ENCODE data around the gene PRCC.

Gene PRCC

DNA sequence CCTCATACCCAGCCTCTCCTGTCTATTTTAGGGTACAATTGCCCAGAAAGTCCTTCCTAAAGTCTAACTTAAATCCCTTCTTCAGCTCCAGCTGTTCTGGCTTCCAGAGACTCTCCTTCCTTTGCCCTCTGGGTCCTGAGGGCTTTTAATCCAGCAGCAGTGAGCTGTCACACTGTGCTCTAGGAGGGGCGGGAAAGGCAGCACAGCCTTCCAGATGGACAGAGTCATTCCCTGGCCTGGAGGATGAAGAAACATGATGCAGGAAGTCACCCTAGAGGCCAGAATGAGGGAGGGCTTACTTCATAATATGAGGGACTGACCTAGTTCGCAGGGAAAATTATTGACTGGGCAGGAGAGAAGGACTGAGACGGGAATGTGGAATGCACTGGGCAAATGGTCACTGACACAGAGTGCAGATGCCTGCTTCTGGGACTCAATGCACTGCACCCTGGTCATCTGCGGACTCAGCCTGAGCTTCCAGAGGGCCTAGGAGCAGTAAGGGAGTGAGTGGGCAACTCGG is 48.0 kb downstream of the PRCC start:
- no peak for DNase-seq

DNA sequence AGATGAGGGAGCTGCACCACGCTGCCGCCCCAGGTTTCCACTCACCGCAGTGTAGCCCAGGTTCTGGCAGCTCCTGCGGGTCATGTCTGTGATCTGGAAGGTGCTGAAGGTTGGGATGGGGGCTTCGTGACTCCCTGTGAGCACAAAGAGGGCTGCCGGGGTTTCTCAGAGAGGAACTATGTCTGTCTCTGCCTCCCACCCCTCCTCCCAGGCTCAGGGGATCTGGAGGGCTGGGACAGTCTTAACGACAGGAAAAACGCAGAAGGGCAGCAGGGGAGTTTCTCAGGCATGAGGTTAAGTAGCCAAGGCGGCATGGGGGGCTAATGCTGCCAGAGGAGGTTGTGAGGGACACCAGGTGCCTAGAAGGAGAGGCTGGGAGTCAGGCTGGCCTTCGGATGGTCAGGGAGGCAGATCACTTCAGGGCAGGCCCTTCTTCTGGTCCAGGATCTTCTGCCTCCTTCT is 48.7 kb downstream of the PRCC start:
- DNase-seq = no peak

DNA sequence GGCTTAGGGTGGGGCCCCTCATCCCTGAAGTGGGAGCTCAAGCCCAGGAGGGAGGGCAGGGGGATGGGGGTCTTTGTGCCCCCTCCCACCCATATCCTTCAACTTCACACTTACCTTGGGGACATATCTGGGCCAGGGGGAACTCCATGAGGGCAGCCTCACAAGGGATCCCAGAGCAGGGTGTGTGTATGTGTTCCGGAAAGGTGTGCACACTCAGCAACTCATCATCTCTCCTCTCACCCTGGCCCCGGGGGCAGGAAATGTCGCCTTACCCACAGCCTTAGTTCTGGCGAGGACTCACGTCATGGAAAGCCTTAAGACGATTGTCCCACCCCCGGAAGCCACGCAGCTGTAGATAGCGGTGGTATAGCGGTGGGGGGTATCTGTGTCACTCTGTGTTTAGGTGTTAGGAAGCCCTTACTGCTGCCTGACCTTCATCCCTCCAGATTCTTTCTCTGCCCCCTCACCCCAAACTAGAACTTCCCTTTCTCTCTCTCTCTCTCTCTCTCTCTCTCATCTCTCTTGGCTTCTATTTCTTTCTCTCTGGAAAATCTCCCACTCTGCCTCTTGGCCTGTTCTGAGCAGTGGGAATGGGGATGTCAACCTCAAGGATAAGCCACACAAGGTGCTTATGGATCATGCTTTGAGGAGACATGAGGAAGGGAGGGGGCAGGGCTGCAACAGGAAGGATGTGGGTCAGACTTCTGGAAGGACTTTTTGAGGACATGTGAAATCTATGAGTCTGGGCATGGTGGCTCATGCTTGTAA is 49.4 kb downstream of the PRCC start, which contains the start of gene SH2D2A:
Gene SH2D2A (minus strand): TSS at position 288 of the 768 bp plus-strand sequence. CDS start 140 bp downstream, at position 148.
- DNase-seq = no peak

DNA sequence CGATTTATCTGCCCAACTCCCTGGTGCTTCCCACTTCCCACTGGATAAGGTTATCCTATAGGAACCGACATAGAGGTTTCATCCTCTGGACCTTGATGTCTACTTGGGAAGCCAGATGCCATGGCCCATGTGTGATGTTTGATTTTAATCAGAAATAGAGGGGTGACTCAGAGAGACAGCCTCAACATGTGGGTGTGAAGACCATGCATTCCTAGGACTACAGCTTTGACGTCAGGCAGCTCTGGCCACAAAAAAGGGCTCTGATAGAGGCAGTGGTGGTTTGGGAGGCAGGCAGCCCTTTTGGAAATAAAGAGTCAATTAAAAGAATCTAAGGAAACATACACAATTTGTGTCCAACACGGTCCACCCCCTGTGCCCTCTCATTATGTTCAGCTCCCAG is 54.5 kb downstream of the PRCC start:
- no peak for DNase-seq

DNA sequence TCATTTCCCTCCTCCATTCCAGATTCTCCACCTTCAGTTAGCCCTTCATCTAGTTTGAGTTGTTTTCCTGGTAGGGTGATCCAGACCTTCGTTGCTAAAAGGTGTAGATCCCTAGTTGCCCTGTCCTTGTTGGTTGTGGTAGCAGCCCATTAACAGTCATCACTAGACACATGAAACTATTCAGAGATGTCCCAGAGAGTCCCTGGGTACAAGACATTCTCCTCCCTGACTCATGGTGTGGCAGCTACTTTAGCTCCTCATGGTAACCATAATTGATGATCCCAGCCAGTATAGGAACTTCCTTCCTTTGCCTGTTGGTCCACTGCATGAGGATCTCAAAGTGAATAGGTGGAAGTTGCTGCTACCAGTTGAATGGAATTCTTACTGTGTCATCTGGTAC is 55.3 kb downstream of the PRCC start:
- DNase-seq = no peak

DNA sequence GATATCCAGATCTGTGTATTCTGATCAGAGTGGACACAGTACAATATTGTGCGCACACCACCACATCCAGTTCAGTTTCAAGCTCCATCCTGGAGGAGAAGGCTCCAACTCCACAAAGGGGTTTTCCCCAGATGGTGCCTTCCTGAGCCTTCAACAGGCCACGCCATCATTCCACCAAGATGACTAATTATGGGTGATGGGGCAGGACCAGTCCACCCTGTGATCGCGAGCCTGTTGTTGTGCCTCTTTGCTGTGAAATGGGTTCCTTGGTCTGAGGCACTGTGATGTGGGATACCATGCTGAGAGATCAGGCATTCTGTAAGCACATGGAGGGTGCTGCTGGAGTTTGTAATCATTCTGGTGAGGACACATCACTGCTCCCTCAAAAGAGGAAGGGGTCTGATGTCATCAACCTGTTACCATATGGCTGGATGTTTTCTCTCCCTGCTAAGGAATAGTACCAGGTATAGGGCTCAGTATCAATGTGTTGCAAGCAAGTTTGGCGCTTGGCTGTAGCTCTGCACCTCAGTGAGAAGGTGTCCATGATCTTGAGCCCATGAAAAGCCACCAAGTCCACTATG is 56.0 kb downstream of the PRCC start:
- DNase-seq = no peak

DNA sequence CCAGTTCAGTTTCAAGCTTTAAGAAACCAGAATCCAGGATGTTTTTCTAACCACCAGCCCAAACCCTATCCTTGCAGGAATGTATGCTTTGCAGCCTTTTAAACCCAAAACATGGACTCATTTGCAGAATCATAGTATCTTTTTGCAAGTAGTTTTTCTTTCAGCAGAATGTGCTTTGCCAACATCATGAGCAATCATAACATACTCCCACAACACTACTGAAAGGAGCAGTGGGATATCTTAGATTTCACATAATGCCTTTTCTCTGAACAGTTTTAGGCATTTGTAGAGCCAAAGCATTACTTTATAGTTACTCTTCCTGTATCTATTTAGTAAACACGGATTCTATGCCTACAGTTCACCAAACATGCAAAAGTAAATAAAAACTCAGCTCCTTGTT is 59.3 kb downstream of the PRCC start:
- no peak for DNase-seq

DNA sequence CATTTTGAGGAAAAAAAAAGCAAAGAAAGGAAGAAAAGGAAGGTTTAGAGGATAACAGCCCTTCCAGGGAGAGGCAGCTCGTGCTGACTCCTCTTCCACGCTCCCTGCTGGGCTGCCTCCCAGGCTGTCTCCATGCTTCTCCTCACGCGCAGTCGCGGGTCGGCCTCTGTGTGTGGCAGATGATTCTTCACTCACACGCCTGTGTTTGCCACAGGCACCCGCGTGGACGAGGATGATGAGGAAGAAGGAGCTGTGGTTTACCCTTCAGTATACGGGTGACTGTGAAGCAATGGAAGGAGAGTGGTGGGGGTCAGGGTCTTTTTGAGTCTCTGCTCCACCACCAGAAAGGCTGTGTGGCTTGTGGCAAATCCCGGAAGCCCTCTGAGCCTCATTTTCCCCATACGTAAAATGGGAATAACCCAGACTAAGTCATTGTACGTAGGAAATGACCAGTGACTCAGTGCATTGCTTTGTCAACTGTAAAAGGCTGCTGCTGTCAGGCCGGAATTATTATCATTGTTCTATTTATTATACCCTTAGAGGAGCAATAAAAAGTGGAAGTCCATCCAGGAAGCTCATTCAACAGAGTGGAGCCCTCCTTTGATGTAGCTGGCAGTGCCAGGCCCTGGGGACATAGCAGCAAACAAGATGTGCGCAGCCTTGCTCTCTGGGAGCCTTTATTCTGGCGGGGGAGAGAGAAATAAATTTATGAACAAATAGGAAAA is 61.2 kb downstream of the PRCC start:
- DNase-seq = no peak

DNA sequence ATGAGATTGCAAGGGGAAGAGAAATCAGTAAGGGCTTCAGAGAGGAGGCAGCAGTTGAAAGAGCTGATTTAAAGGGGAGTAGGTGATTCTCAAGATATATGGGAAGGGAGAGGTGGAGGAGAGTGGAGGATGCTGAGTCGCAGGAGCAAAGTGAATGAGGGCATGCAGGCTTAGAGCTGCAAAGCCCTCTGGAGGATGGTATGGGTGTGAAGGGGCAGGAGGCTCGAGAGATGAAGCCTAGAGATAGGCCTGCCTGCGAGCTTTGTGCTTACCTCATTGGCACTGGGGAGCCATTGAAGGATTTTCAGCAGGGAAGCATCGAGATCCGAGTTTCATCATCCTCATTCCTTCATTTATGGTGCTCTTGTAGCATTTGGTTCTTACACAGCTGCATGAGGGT is 65.1 kb downstream of the PRCC start:
- DNase-seq = no peak

DNA sequence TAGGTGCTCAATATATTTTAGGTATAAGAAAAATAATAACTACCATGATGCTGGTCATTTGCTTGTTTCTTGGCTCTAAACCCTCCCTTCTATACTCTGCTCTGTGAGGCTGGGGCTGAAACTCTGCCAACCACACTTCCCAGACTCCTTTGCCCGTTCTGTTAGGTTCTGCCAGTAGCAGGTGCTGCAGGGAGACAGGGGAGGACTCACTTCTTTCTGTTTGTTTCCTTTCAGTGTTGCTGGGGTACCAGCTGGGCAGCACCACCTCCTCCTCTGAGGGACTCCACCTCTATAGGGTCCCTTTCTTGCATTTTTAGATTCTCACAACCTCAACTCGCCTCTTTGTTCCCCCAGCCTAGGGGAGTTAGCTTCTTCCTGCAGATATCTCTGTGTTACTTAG is 66.3 kb downstream of the PRCC start:
- DNase-seq = no peak

DNA sequence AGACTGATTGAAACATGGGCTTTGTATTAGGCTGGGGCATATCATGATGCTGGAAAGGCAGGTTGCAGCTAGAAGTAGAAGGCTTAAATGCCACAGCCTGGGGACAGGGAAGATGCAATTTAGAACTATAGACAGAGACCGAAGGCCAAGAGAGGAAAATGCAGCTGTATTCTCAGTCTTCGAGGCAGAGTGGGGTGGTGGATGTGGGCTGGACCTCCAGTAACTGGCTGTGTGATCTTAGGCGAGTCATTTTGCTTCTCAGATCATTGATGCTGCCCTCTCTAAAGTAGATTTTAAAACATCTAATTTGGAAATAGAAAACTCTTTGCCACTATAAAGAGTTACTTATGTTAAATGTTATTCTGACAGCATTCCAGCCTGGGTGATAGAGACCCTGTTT is 67.0 kb downstream of the PRCC start:
- DNase-seq = no peak

DNA sequence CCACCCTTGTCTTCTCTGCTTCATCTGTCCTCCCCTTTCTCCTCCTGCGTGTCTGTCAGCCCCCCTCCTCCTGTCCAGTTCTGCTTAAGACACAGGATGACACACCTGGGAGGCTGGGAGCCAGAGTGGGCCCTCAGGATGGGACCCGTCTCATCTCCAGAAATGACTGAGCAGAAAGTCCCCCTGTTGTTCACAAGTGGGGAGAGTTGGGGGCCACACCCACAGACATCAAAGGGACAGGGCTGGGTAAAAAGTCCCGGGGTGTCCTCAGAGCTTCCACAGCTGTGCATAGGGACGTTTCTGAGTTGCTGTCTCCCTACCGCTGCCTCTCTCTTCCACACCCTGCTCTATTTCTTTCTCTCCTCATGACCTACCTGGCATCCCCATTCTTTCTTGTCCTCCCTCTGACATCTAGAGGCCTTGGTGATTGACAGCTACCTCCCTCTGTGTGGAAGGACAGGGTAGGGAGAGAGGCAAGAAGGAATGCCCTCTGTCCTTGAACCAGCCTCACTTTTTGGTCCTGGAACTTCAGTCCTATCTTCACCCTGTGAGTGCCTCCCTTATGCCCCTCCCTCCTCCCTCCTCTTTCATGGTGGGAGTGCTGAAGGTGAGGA is 68.8 kb downstream of the PRCC start:
- no peak for DNase-seq

DNA sequence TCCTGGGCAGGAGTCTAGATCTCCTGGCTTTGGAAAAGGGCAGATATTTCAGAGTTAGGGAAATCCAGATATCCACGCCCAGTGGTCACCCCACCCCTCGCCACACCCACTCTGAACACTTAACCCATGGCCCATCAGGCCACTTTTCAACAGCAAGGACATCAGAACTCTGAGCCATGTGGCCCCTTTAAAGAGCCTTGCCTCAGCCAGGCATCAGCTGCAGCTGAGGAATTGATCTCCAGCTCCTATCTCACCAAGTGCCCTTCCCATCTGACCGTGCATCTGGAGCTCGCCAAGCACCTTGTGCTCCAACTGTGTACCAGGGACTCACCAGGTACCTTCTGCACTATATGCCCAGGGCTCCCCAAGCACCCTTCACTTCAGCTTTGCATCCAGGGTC is 69.6 kb downstream of the PRCC start:
- DNase-seq = no peak

DNA sequence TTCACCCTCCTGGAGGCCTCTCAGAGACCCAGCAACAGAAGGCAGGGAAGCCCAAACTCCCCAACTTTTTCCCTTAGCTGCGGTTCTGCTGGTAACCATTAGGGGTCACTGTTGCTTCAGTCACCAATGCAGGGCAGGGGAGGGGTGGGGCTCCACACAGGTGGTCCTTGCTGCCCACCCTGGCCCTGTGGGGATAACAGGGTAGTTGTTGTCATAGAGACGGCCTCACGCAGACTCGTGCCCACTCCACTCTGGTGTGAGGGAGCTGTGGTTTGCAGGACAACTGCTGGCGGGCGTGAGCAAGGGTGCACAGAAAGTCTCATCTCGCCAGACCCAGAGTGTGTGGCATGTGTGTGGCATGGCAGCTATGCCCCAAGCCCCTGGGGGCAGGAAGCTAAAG is 71.6 kb downstream of the PRCC start:
- DNase-seq = no peak

DNA sequence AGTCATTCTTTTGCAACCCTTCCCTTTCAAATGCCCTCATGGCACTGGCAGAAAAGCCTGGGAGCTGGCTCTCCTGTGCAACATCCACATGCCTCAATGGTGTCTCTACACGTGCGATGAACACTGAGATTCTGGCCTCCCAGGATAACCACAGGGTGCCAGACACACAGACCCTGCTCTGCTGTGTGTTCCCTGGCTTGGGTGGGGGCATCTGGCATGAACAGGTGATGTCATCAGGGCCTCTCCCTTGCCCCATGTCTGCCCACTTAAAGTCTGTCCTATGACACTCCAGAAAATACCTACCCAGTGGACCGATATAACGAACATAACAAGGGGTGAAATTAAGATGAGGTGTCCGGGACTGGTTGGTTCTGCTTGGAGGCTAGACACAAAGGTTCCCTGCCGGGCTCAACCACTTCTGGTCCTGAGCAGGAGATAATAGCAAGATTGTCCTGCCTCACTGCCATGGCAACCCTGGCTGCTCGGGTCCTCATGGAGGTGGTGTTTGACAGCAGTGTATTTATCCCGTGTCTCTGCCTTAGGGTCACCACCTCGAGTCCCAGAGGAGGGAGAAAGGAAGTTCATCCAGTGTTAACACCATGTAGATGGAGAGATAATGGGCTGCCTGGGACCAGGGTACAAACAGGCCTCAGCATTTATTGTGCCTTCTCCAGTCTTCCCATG is 72.2 kb downstream of the PRCC start:
- DNase-seq = no peak

DNA sequence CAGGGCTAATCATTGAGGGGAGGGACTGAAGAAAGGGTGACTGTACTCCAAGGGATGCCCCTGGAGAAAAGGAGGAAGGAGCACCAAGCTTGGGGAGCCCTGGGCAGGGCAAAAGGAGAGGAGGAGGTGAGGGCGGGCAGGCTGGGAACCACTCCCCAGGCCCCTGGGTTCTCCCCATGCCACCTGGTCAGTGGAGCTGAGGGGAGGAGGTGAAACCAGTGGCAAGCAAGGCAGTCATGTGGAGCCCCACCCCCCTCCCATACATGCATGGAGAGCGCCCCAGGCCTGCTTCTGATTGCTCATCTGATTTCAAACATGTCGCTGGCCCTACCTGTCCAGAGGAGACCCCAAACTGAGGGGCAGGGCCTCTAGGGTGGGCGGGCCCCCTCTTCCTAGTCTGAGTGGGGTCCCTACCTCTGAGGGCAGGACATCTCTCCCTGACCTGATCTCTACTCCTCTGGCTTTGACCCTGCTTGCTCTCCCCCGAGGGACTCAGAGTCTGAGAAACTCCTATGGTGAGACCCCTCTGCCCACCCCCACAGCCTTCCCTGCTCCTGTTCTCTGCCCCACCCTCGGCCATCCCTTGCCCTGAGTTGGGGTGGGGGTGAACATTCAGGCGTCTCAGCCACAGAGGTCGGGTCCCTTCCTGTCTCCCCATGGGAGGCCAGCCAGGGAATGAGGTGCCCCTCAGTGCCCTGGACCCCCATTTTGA is 73.0 kb downstream of the PRCC start:
- DNase-seq = no peak

DNA sequence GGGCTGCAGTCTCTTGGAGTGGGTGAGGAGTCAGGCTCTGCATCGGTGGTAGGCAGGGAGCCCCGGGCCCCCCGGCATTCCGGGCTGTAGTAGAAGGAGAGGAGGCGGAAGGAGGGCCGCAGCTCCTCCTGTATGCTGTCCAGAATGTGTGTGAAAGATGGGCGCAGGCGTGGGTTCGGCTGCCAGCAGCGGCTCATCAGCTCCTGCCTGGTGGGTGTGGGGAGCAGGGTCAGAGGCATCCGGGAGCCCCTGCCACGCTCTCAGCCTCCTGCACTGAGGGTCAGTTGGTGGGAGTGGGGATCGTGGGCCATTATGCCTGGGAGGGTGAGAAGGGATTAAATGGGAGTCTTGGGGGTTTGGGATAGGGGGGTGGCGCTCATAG is 73.6 kb downstream of the PRCC start:
- no peak for DNase-seq

DNA sequence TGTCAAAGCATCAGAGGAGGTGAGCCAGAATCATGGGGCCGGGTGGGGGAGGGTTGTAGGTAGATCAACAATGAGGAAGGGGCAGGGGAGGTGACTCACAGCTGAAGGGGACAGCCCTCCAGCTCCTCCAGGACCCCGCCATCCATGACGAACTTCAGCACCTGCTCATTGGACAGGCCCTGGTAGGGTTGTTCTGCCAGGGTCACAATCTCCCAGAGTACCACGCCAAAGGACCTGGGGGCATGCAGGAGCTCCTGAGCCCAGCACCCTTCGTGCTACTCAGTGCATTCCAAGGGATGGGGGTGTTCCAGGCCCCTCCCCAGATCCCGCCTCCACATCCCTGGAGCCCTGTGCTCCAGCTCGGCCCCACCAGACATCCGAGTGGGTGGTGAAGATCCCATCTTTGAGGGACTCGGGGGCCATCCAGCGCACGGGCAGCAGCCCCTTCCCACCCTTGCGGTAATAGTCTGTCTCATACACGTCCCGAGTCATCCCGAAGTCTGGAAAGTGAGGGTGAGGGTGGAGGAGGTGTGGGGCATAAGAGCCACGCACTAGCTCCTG is 74.0 kb downstream of the PRCC start:
- DNase-seq = no peak

DNA sequence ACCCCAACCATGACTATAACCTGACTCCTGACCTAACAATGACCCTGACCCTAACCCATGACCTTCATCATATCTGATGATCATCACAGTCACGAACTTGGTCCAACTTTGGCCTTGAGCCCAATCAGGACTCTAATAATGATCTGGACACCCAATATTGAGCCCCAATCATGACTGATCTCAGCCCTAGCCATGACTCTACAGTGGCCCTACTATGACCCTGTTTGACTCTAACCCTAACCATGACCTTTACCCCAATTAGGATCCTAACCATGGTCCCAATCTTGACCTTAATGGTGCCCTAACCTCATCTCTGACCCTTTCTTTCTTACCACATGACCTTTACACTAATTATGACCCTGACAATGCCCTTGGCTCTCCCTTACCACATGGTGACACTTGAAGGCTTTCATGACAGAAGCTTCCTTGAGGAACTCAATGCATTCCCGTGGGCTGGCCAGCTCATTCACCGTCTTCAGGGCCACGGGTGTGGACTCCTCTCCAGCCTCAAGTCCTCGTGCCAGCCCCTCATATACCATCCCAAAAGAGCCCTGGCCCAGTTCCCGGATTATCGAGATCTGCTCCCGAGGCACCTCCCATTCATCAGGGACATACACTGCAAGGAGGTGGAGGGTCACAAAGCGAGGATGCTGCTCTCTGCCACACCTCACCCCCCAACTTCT is 75.4 kb downstream of the PRCC start:
- DNase-seq = no peak

DNA sequence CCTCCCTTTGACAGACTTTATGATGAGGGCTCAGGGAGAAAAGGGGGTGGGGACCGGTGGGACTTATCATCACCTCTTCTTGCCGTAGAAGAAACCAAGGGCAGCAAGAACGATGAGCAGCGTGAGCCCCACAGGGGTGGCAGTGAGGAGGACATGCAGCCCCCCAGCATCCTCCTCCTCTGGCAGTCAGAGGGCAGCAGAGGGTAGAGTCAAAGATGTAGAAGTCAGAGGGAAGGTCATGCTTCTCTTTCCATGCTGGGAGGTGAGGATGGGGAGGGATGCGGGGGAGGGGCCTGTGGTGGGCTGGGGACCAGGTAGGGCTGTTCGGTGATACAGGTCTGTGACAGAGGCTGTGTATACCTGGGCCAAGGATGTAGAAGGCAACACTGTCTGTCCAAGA is 76.8 kb downstream of the PRCC start:
- DNase-seq = no peak

DNA sequence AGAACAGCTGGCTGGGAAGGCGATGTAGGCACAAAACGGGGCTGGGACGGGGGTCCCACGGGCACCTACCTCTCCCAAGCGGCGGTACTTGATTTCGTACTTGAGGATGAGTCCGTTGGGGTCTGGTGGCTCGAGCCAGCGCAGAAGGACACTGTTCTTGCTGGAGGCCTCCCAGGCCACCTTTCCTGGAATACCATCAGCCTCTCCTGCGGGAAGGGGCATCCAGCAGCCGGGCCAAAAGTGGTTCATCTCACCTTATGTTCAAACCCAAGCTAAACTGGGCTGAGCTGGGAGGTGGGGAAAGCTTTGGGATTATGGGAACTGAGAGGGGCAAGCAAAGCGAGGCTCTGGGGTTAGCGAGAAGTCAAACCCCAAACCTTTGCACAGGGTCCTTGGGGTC is 77.3 kb downstream of the PRCC start:
- DNase-seq = no peak
